Gastroesophageal sphincter (tissue), 4 donors: ENCODE measurements around the gene NME1. TPM values are rescaled to one million over a fixed set of nuclear protein-coding genes. Genes with fewer than 3 reads are reported as not detected.

ENCODE experiments used
- ATAC-seq: fragments of 150-250 bp; one replicate; pipeline ENCODE4 v1.9.1; 2016; ENCODE audit warnings: mild to moderate bottlenecking, moderate library complexity
- H3K27ac ChIP-seq, 4 donors: fragments of 200-600 bp; sonication (generic) in 3 of 4; 1 replicate in 3 of 4; 2 replicates in 1 of 4; pipeline ENCODE4 v1.5.1; 2016 to 2019
- H3K27me3 ChIP-seq: fragments of 200-600 bp; sonication (generic); one replicate; pipeline ENCODE4 v1.5.1; 2019
- H3K36me3 ChIP-seq, 2 donors: fragments of 200-600 bp; sonication (generic); one replicate each; pipeline ENCODE4 v1.5.1; 2019; ENCODE audit warnings: control low read depth in 1 of 2
- H3K4me1 ChIP-seq, 3 donors: fragments of 200-600 bp; sonication (generic); 1 replicate in 2 of 3; 2 replicates in 1 of 3; pipeline ENCODE4 v1.5.1; 2016 to 2019; ENCODE audit warnings: control low read depth in 2 of 3
- H3K4me3 ChIP-seq, 2 donors: fragments of 200-600 bp; sonication (generic); one replicate each; pipeline ENCODE4 v1.5.1; 2019; ENCODE audit warnings: mild to moderate bottlenecking in 1 of 2, moderate library complexity in 1 of 2
- H3K9me3 ChIP-seq, 3 donors: fragments of 200-600 bp; sonication (generic); one replicate each; pipeline ENCODE4 v1.5.1; 2017 to 2019; ENCODE audit warnings: control low read depth in 2 of 3
- CTCF ChIP-seq, 4 experiments: fragments of 200-600 bp in 2 of 4; fragments of 450-650 bp in 2 of 4; sonication (generic) in 1 of 4; IDR thresholded peaks; one replicate each; pipeline ENCODE4 v1.5.1; 2017 to 2019; ENCODE audit warnings: antibody characterized with exemption in 4 of 4, mild to moderate bottlenecking in 2 of 4, moderate library complexity in 2 of 4
- EP300 ChIP-seq: sonication (generic); formaldehyde crosslinking; IDR thresholded peaks from one replicate; pipeline ENCODE4 v1.6.1; 2017; ENCODE audit warnings: antibody characterized with exemption, mild to moderate bottlenecking
- POLR2A ChIP-seq, 2 donors: fragments of 450-650 bp; IDR thresholded peaks; one replicate each; pipeline ENCODE4 v1.6.1; 2017; ENCODE audit warnings: antibody characterized with exemption in 2 of 2, mild to moderate bottlenecking in 2 of 2, moderate library complexity in 1 of 2
- POLR2AphosphoS5 ChIP-seq: sonication (generic); formaldehyde crosslinking; IDR thresholded peaks from one replicate; pipeline ENCODE4 v1.6.1; 2017; ENCODE audit warnings: antibody characterized with exemption
- WGBS, 2 donors: methylation state at CpG; one replicate each; pipeline ENCODE4 v1.1.5; 2018; ENCODE audit warnings: low coverage in 1 of 2; 5-methylcytosine and 5-hydroxymethylcytosine counted together
- total RNA-seq, 4 donors: library from RNA; depleted of rRNA; stranded (reverse); fragments of >200 nt; gene quantifications; one replicate each; pipeline ENCODE4 v1.1.0, GENCODE V29; 2016

NME1 gene
- total RNA-seq, 4 donors from 2014 or later: 9.7 to 37.1 (median 29.1) TPM

- WGBS, 2 donors: 19 to 20% methylated on average over 8 to 9 of the region's 14 CpGs
- H3K4me1 ChIP-seq: peaks cover 0 to 71% (median 25%) of the 10 kb centered on the region in 3 donors
These were observed 34.8 kb upstream of the NME1 start for GRCh38 chr17:51118330-51119195.

GRCh38 chr17:51119415-51120356 is 33.7 kb upstream of the NME1 start:
- peak; percentile 5 for ATAC-seq

More at GRCh38 chr17:51118330-51119195, 34.8 kb upstream of the NME1 start:
- Histone ChIP-seq H3K27ac (peak overlapping the region; percentile 6 to 100 (median 80)), H3K4me3 (peak overlapping the region in 1 of 2 donors; percentile 76), H3K27me3 (no peaks in the 10 kb centered on the region), H3K9me3 (no peaks in the 10 kb centered on the region), H3K36me3 (no peaks in the 10 kb centered on the region)
- TF ChIP-seq EP300 (no peak), POLR2AphosphoS5 (peak; percentile 39)
- ATAC-seq: no peak

DNA sequence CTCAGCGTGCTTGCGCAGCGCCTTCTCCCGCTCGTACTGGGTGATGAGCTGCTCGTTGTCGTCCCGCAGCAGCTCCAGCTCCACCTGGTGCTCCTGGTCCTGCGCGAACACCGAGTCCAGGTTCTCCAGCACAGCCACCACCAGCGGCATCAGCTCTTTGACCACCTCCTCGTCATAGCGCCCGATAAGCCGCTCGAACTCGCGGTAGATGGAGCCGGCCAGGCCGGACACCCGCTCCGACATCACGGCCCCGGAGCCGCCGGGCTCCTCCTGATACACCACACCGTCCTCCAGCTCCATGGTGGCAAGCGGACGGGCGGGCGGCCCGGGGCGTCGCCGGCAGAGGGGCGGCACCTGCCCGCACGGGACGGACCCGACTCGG is 33.0 kb upstream of the NME1 start:
- Histone ChIP-seq H3K36me3 (no peaks in the 10 kb centered on the region), H3K27me3 (no peaks in the 10 kb centered on the region), H3K4me3 (peak overlapping the region; percentile 76 to 94), H3K9me3 (no peaks in the 10 kb centered on the region), H3K4me1 (peaks cover 0 to 53% (median 25%) of the 10 kb centered on the region in 3 donors), H3K27ac (peak overlapping the region; percentile 99 to 100 (median 100))
- TF ChIP-seq CTCF (IDR thresholded peaks at IDR 0.05) (peak in 1 of 4 experiments; percentile 10), EP300 (no peak), POLR2A (IDR thresholded peaks at IDR 0.05) (peak; percentile 5 to 44)
- WGBS, 2 donors: 0% methylated on average over 13 of the region's 42 CpGs; no CpG with 5 or more reads in 1 of the 2 donors
- peak; percentile 18 for ATAC-seq

More at GRCh38 chr17:51119415-51120356, 33.7 kb upstream of the NME1 start:
- H3K4me3 ChIP-seq: peak overlapping the region; percentile 76 to 94
- H3K27me3 ChIP-seq: no peaks in the 10 kb centered on the region
- peak overlapping the region; percentile 99 to 100 (median 100) for H3K27ac ChIP-seq
- H3K36me3 ChIP-seq: no peaks in the 10 kb centered on the region
- peak in 3 of 4 experiments; percentile 25 to 38 (median 32) for TF ChIP-seq CTCF (IDR thresholded peaks at IDR 0.05)
- TF ChIP-seq POLR2A (IDR thresholded peaks at IDR 0.05): no peak
- 4% methylated on average over 18 to 22 of the region's 49 CpGs for WGBS, 2 donors
- no peaks in the 10 kb centered on the region for H3K9me3 ChIP-seq
- peaks cover 0 to 60% (median 25%) of the 10 kb centered on the region in 3 donors for H3K4me1 ChIP-seq

GRCh38 chr17:51120739-51121619 is 32.4 kb upstream of the NME1 start, which contains the start of gene SPAG9:
Gene SPAG9, minus strand, starts transcription at chr17:51120868. Its CDS starts 212 bp downstream, at chr17:51120656.
- peak within 1 kb of the TSS; percentile 76 to 94 for H3K4me3 ChIP-seq
- ATAC-seq: peak; percentile 93
- 0 to 2% methylated on average over 12 to 19 of the region's 68 CpGs for WGBS, 2 donors
- no peaks in the 10 kb centered on the region for H3K27me3 ChIP-seq
- no peaks in the 10 kb centered on the region for H3K36me3 ChIP-seq
- no peaks in the 10 kb centered on the region for H3K9me3 ChIP-seq
- peaks cover 0 to 47% (median 25%) of the 10 kb centered on the region in 3 donors for H3K4me1 ChIP-seq
- H3K27ac ChIP-seq: peak within 1 kb of the TSS; percentile 99 to 100 (median 100)
- peak; percentile 42 to 73 for TF ChIP-seq POLR2A (IDR thresholded peaks at IDR 0.05)
- TF ChIP-seq CTCF (IDR thresholded peaks at IDR 0.05): no peak
- peak; percentile 87 for TF ChIP-seq POLR2AphosphoS5
- no peak for TF ChIP-seq EP300
